ENCODE results near the gene FZR1. TPM values are rescaled to one million over a fixed set of nuclear protein-coding genes. Genes with fewer than 3 reads are reported as not detected.

FZR1 gene
- total and polyA plus RNA-seq, 9 of the 15 experiments (the other 6 are each of a cell fraction or from before 2014, with no cell fraction given), result 0.18 to 48.0 (median 22.2) TPM

GRCh38 chr19:3505598-3506383, at the start of gene FZR1 (continued):
- TF ChIP-seq TGIF2 (CRISPR knock-in tag; IDR thresholded peaks at IDR 0.05) (no peak), YY1 (IDR thresholded peaks at IDR 0.05; ENCODE audit: borderline replicate concordance in 1 of 3, control insufficient read depth in 1 of 3, extremely low read depth in 1 of 3, insufficient read depth in 3 of 3, insufficient read length in 1 of 3, insufficient replicate concordance in 2 of 3, low read depth in 1 of 3, low read length in 2 of 3) (peak; percentile 59 to 92 (median 88)), THAP12 (CRISPR knock-in tag; IDR thresholded peaks at IDR 0.05) (peak; percentile 70), TBP (optimal IDR thresholded peaks at IDR 0.05; ENCODE audit: low read depth, low read length) (peak; percentile 51), TSC22D4 (tag; IDR thresholded peaks at IDR 0.05) (no peak), CCAR2 (IDR thresholded peaks at IDR 0.05; ENCODE audit: low read depth, low read length) (no peak), SRSF7 (optimal IDR thresholded peaks at IDR 0.05; ENCODE audit: low read depth, low read length) (no peak), ZBTB9 (CRISPR knock-in tag; IDR thresholded peaks at IDR 0.05) (no peak), ZNF830 (CRISPR knock-in tag; IDR thresholded peaks at IDR 0.05) (no peak), ZFX (CRISPR knock-in tag; IDR thresholded peaks at IDR 0.05) (no peak), SAFB (IDR thresholded peaks at IDR 0.05; ENCODE audit: borderline replicate concordance, low read depth, low read length) (no peak), RBM22 (IDR thresholded peaks at IDR 0.05; ENCODE audit: low read depth, low read length, poor library complexity, severe bottlenecking) (peak; percentile 85), ZBTB1 (CRISPR knock-in tag; IDR thresholded peaks at IDR 0.05; ENCODE audit: borderline replicate concordance, low read depth) (peak; percentile 91)
- TF ChIP-seq, protein P1, sequence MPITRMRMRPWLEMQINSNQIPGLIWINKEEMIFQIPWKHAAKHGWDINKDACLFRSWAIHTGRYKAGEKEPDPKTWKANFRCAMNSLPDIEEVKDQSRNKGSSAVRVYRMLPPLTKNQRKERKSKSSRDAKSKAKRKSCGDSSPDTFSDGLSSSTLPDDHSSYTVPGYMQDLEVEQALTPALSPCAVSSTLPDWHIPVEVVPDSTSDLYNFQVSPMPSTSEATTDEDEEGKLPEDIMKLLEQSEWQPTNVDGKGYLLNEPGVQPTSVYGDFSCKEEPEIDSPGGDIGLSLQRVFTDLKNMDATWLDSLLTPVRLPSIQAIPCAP (CRISPR knock-in tag; IDR thresholded peaks at IDR 0.05; ENCODE audit: borderline replicate concordance), result no peak
- TF ChIP-seq, protein P2, sequence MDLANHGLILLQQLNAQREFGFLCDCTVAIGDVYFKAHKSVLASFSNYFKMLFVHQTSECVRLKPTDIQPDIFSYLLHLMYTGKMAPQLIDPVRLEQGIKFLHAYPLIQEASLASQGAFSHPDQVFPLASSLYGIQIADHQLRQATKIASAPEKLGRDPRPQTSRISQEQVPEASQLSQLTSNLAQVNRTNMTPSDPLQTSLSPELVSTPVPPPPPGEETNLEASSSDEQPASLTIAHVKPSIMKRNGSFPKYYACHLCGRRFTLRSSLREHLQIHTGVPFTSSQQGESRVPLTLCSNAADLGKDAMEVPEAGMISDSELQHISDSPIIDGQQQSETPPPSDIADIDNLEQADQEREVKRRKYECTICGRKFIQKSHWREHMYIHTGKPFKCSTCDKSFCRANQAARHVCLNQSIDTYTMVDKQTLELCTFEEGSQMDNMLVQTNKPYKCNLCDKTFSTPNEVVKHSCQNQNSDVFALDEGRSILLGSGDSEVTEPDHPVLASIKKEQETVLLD (IDR thresholded peaks at IDR 0.05), result peak; percentile 96
- TF ChIP-seq, protein P3, sequence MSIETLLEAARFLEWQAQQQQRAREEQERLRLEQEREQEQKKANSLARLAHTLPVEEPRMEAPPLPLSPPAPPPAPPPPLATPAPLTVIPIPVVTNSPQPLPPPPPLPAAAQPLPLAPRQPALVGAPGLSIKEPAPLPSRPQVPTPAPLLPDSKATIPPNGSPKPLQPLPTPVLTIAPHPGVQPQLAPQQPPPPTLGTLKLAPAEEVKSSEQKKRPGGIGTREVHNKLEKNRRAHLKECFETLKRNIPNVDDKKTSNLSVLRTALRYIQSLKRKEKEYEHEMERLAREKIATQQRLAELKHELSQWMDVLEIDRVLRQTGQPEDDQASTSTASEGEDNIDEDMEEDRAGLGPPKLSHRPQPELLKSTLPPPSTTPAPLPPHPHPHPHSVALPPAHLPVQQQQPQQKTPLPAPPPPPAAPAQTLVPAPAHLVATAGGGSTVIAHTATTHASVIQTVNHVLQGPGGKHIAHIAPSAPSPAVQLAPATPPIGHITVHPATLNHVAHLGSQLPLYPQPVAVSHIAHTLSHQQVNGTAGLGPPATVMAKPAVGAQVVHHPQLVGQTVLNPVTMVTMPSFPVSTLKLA (conservative IDR thresholded peaks at IDR 0.05), result peak; percentile 86 to 92
